ENCODE data around the gene SMIM10L2A.

DNA sequence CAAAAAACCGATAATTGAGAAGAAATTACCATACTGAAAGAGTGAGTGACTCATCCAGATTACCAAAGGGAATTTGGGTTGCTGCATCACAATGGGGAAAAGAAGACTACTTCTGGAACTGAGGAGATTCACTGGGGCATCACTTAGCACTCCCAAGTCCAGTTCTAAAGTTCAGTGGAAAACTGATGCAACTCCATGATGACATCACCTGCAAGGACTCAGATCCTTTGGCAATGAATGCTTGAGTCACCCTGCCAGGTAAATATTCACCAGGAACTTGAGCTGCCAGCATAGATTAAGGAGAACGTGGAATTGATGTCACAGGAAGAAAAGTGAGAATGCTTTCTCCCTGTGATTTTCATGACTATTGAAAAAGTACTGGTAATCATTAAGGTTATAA is 32.0 kb upstream of the SMIM10L2A start:
- TF ChIP-seq, protein P1, sequence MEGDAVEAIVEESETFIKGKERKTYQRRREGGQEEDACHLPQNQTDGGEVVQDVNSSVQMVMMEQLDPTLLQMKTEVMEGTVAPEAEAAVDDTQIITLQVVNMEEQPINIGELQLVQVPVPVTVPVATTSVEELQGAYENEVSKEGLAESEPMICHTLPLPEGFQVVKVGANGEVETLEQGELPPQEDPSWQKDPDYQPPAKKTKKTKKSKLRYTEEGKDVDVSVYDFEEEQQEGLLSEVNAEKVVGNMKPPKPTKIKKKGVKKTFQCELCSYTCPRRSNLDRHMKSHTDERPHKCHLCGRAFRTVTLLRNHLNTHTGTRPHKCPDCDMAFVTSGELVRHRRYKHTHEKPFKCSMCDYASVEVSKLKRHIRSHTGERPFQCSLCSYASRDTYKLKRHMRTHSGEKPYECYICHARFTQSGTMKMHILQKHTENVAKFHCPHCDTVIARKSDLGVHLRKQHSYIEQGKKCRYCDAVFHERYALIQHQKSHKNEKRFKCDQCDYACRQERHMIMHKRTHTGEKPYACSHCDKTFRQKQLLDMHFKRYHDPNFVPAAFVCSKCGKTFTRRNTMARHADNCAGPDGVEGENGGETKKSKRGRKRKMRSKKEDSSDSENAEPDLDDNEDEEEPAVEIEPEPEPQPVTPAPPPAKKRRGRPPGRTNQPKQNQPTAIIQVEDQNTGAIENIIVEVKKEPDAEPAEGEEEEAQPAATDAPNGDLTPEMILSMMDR (IDR thresholded peaks at IDR 0.05), result no peak
- TF ChIP-seq POLR2A (IDR thresholded peaks at IDR 0.05) (no peak), EP300 (IDR thresholded peaks at IDR 0.05) (no peak)

Measured in ovary (tissue), 3 donors.